Measurements from ENCODE around the gene CDKL1.
"Not testable (repeated sequence)": the region's sequence is repeated elsewhere in the genome, so short reads cannot be mapped to it uniquely, and the experiment has no call there.

CDKL1 gene

GRCh38 chr14:50383618-50384225 is 13.0 kb downstream of the CDKL1 start:
- FAIRE-seq = no peak

GRCh38 chr14:50381823-50382287 is 14.8 kb downstream of the CDKL1 start:
- no peak for FAIRE-seq

GRCh38 chr14:50381008-50381407 is 15.7 kb downstream of the CDKL1 start:
- no peak for FAIRE-seq

GRCh38 chr14:50380455-50380854 is 16.2 kb downstream of the CDKL1 start:
- no peak for FAIRE-seq

GRCh38 chr14:50379563-50379962 is 17.1 kb downstream of the CDKL1 start:
- no peak for FAIRE-seq

- no peak for FAIRE-seq
Observed at GRCh38 chr14:50377550-50378085, 19.1 kb downstream of the CDKL1 start.

GRCh38 chr14:50375760-50376159 is 20.9 kb downstream of the CDKL1 start:
- FAIRE-seq = no peak

- FAIRE-seq = no peak
Observed at GRCh38 chr14:50373959-50374358, 22.7 kb downstream of the CDKL1 start.

- FAIRE-seq = no peak
Observed at GRCh38 chr14:50371546-50371945, 25.1 kb downstream of the CDKL1 start.

GRCh38 chr14:50366589-50366988 is 30.1 kb downstream of the CDKL1 start:
- no peak for FAIRE-seq

- FAIRE-seq = no peak
Observed at GRCh38 chr14:50366115-50366514, 30.6 kb downstream of the CDKL1 start.

GRCh38 chr14:50365572-50365971 is 31.1 kb downstream of the CDKL1 start:
- not testable (repeated sequence) for FAIRE-seq

- FAIRE-seq = no peak
Observed at GRCh38 chr14:50364792-50365191, 31.9 kb downstream of the CDKL1 start.

GRCh38 chr14:50363714-50364111 is 33.0 kb downstream of the CDKL1 start:
- FAIRE-seq = no peak

- FAIRE-seq = no peak
Observed at GRCh38 chr14:50362764-50363713, 33.6 kb downstream of the CDKL1 start.

GRCh38 chr14:50361473-50362403 is 34.9 kb downstream of the CDKL1 start:
- not testable (repeated sequence) for FAIRE-seq

- no peak for FAIRE-seq
Observed at GRCh38 chr14:50360851-50361250, 35.8 kb downstream of the CDKL1 start.

- no peak for FAIRE-seq
Observed at GRCh38 chr14:50360093-50360492, 36.6 kb downstream of the CDKL1 start.

GRCh38 chr14:50359631-50360030 is 37.0 kb downstream of the CDKL1 start:
- no peak for FAIRE-seq

- FAIRE-seq = no peak
Observed at GRCh38 chr14:50357753-50358395, 38.8 kb downstream of the CDKL1 start.

GRCh38 chr14:50357124-50357523 is 39.6 kb downstream of the CDKL1 start:
- no peak for FAIRE-seq

- FAIRE-seq = not testable (repeated sequence)
Observed at GRCh38 chr14:50356283-50356682, 40.4 kb downstream of the CDKL1 start.
